BLaER1 treated with 17β-estradiol and CSF1 and Interleukin-3, amounts not matched to agents 10 nM and 100 nM (cell line): ENCODE data around the gene RAPGEF5.
A peak's percentile ranks its signal among the peaks of the same experiment; 100 is the strongest.

ENCODE experiments used
- H3K27ac ChIP-seq, 11 experiments: shearing (Covaris generic); formaldehyde crosslinking; 2 replicates each; pipeline ENCODE4 v1.8.1; 2022
- H3K27me3 ChIP-seq, 11 experiments: shearing (Covaris generic); formaldehyde crosslinking; 2 replicates each; pipeline ENCODE4 v1.8.1; 2022
- H3K36me3 ChIP-seq, 11 experiments: shearing (Covaris generic); formaldehyde crosslinking; 2 replicates each; pipeline ENCODE4 v1.8.1; 2022
- H3K4me1 ChIP-seq, 10 experiments: shearing (Covaris generic); formaldehyde crosslinking; 2 replicates each; pipeline ENCODE4 v1.8.1; 2022
- H3K4me2 ChIP-seq, 11 experiments: shearing (Covaris generic); formaldehyde crosslinking; 2 replicates each; pipeline ENCODE4 v1.8.1; 2022
- H3K4me3 ChIP-seq, 10 experiments: shearing (Covaris generic); formaldehyde crosslinking; 2 replicates each; pipeline ENCODE4 v1.8.1; 2022
- H3K9ac ChIP-seq, 11 experiments: shearing (Covaris generic); formaldehyde crosslinking; 2 replicates each; pipeline ENCODE4 v1.8.1; 2022
- H3K9me3 ChIP-seq, 11 experiments: shearing (Covaris generic); formaldehyde crosslinking; replicated peaks in 1 of 11; 2 replicates each; pipeline ENCODE4 v1.8.1; 2022
- H4K20me1 ChIP-seq, 11 experiments: shearing (Covaris generic); formaldehyde crosslinking; 2 replicates each; pipeline ENCODE4 v1.8.1; 2022
- Cebpa-rat ChIP-seq, 11 experiments: shearing (Covaris generic); IDR thresholded peaks; 2 replicates each; pipeline ENCODE4 v1.8.1; 2022

Gene RAPGEF5

GRCh38 chr7:22319424-22320403 lies 37.2 kb downstream of the RAPGEF5 start:
- Histone ChIP-seq H3K9ac (no peak overlapping the region), H4K20me1 (no peaks in the 10 kb centered on the region; a peak in 1 of 22 replicates), H3K27ac (no peak overlapping the region), H3K4me3 (no peak overlapping the region), H3K36me3 (peaks cover 0 to 29% (median 6%) of the 10 kb centered on the region in 11 experiments; a peak in 13 of 22 replicates), H3K4me1 (peaks cover 0 to 13% (median 7%) of the 10 kb centered on the region in 10 experiments; a peak in 11 of 20 replicates), H3K9me3 (no peaks in the 10 kb centered on the region), H3K27me3 (no peaks in the 10 kb centered on the region), H3K4me2 (peak overlapping the region in 6 of 11 experiments; percentile 26 to 60 (median 36); a peak in 9 of 22 replicates)
- TF ChIP-seq Cebpa-rat (IDR thresholded peaks at IDR 0.05), result no peak

DNA sequence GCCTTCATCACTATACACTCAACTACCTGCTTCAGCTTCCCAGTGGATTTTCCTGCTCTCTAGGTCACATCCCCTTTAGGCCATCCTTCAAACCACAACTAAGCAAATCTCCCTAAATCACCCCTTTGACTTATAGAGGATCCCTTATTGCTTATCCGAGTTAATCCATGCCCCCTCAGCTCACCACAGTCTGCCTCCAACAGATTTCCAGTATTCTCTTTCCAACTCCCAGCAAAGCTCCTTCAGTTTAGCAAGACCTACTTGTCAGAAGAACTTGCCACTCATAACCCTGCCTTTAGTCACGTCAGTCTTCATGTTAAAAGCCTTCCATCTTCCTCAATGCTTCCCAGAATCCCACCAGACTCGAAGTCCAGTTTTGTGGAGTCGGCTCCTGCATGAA lies 38.6 kb downstream of the RAPGEF5 start:
- H3K4me3 ChIP-seq, result no peak overlapping the region
- H3K27ac ChIP-seq, result peak overlapping the region in 1 of 11 experiments; percentile 15; a peak in 1 of 22 replicates
- TF ChIP-seq Cebpa-rat (IDR thresholded peaks at IDR 0.05), result no peak
- no peak overlapping the region for H3K9ac ChIP-seq
- no peaks in the 10 kb centered on the region for H3K27me3 ChIP-seq
- no peak overlapping the region for H3K4me2 ChIP-seq
- peaks cover 0 to 42% (median 17%) of the 10 kb centered on the region in 11 experiments; a peak in 13 of 22 replicates for H3K36me3 ChIP-seq
- no peaks in the 10 kb centered on the region for H3K9me3 ChIP-seq
- H4K20me1 ChIP-seq, result no peaks in the 10 kb centered on the region; a peak in 1 of 22 replicates
- H3K4me1 ChIP-seq, result peaks cover 0 to 13% (median 7%) of the 10 kb centered on the region in 10 experiments; a peak in 11 of 20 replicates

GRCh38 chr7:22317632-22318031 lies 39.3 kb downstream of the RAPGEF5 start:
- Histone ChIP-seq H3K36me3 (peaks cover 0 to 50% (median 25%) of the 10 kb centered on the region in 11 experiments; a peak in 13 of 22 replicates), H3K4me3 (no peak overlapping the region), H3K27me3 (no peaks in the 10 kb centered on the region), H3K9me3 (no peaks in the 10 kb centered on the region), H4K20me1 (no peaks in the 10 kb centered on the region; a peak in 1 of 22 replicates), H3K4me2 (no peak overlapping the region), H3K27ac (peak overlapping the region in 1 of 11 experiments; percentile 15; a peak in 1 of 22 replicates), H3K4me1 (peaks cover 0 to 13% (median 7%) of the 10 kb centered on the region in 10 experiments; a peak in 11 of 20 replicates), H3K9ac (no peak overlapping the region)
- no peak for TF ChIP-seq Cebpa-rat (IDR thresholded peaks at IDR 0.05)

GRCh38 chr7:22316914-22317313 lies 40.0 kb downstream of the RAPGEF5 start:
- no peak overlapping the region for H3K27ac ChIP-seq
- no peak overlapping the region for H3K4me2 ChIP-seq
- no peaks in the 10 kb centered on the region for H3K9me3 ChIP-seq
- peaks cover 0 to 13% (median 7%) of the 10 kb centered on the region in 10 experiments; a peak in 11 of 20 replicates for H3K4me1 ChIP-seq
- no peaks in the 10 kb centered on the region for H3K27me3 ChIP-seq
- no peak for TF ChIP-seq Cebpa-rat (IDR thresholded peaks at IDR 0.05)
- no peak overlapping the region for H3K4me3 ChIP-seq
- no peak overlapping the region for H3K9ac ChIP-seq
- H3K36me3 ChIP-seq, result peaks cover 0 to 57% (median 30%) of the 10 kb centered on the region in 11 experiments; a peak in 13 of 22 replicates
- no peaks in the 10 kb centered on the region; a peak in 1 of 22 replicates for H4K20me1 ChIP-seq

- Histone ChIP-seq H3K36me3 (peaks cover 5 to 91% (median 74%) of the 10 kb centered on the region in 11 experiments; a peak in 19 of 22 replicates), H4K20me1 (no peaks in the 10 kb centered on the region), H3K27ac (no peak overlapping the region), H3K9ac (no peak overlapping the region), H3K9me3 (peaks cover 16 to 44% (median 28%) of the 10 kb centered on the region in 11 experiments), H3K4me3 (no peak overlapping the region), H3K4me2 (no peak overlapping the region), H3K27me3 (no peaks in the 10 kb centered on the region), H3K4me1 (peaks cover 8 to 13% (median 10%) of the 10 kb centered on the region in 10 experiments; a peak in 19 of 20 replicates)
- TF ChIP-seq Cebpa-rat (IDR thresholded peaks at IDR 0.05), result no peak
Observed at GRCh38 chr7:22307816-22308215, 49.1 kb downstream of the RAPGEF5 start.

GRCh38 chr7:22305706-22306105 lies 51.2 kb downstream of the RAPGEF5 start:
- no peak for TF ChIP-seq Cebpa-rat (IDR thresholded peaks at IDR 0.05)
- no peak overlapping the region for H3K4me3 ChIP-seq
- H3K4me2 ChIP-seq, result no peak overlapping the region

GRCh38 chr7:22302951-22303423 lies 54.0 kb downstream of the RAPGEF5 start:
- H3K27ac ChIP-seq, result peak overlapping the region in 4 of 11 experiments; percentile 1 to 47 (median 32); a peak in 6 of 22 replicates
- no peak for TF ChIP-seq Cebpa-rat (IDR thresholded peaks at IDR 0.05)
- H4K20me1 ChIP-seq, result no peaks in the 10 kb centered on the region
- H3K27me3 ChIP-seq, result no peaks in the 10 kb centered on the region
- H3K9ac ChIP-seq, result no peak overlapping the region
- H3K4me2 ChIP-seq, result peak overlapping the region in 10 of 11 experiments; percentile 1 to 58 (median 45); a peak in 17 of 22 replicates
- H3K4me1 ChIP-seq, result peaks cover 13 to 19% (median 16%) of the 10 kb centered on the region in 10 experiments; a peak in 19 of 20 replicates
- H3K4me3 ChIP-seq, result no peak overlapping the region
- peaks cover 5 to 88% (median 62%) of the 10 kb centered on the region in 11 experiments; a peak in 19 of 22 replicates for H3K36me3 ChIP-seq
- H3K9me3 ChIP-seq, result peaks cover 16 to 51% (median 30%) of the 10 kb centered on the region in 11 experiments

More at GRCh38 chr7:22305706-22306105, 51.2 kb downstream of the RAPGEF5 start:
- H3K9ac ChIP-seq, result no peak overlapping the region
- H3K9me3 ChIP-seq, result peaks cover 16 to 56% (median 28%) of the 10 kb centered on the region in 11 experiments
- no peaks in the 10 kb centered on the region for H3K27me3 ChIP-seq
- H4K20me1 ChIP-seq, result no peaks in the 10 kb centered on the region
- no peak overlapping the region for H3K27ac ChIP-seq
- H3K4me1 ChIP-seq, result peaks cover 13 to 19% (median 16%) of the 10 kb centered on the region in 10 experiments; a peak in 19 of 20 replicates
- peaks cover 5 to 91% (median 77%) of the 10 kb centered on the region in 11 experiments; a peak in 19 of 22 replicates for H3K36me3 ChIP-seq

- peak overlapping the region in 9 of 11 experiments; percentile 11 to 58 (median 46); a peak in 10 of 22 replicates for H3K4me2 ChIP-seq
- H3K27me3 ChIP-seq, result no peaks in the 10 kb centered on the region
- peak overlapping the region in 5 of 11 experiments; percentile 25 to 61 (median 47); a peak in 9 of 22 replicates for H3K27ac ChIP-seq
- H3K4me3 ChIP-seq, result no peak overlapping the region
- H3K9ac ChIP-seq, result no peak overlapping the region
- peaks cover 13 to 19% (median 16%) of the 10 kb centered on the region in 10 experiments; a peak in 19 of 20 replicates for H3K4me1 ChIP-seq
- peaks cover under 1 to 87% (median 56%) of the 10 kb centered on the region in 11 experiments; a peak in 19 of 22 replicates for H3K36me3 ChIP-seq
- peaks cover 16 to 43% (median 25%) of the 10 kb centered on the region in 11 experiments for H3K9me3 ChIP-seq
- no peaks in the 10 kb centered on the region for H4K20me1 ChIP-seq
- no peak for TF ChIP-seq Cebpa-rat (IDR thresholded peaks at IDR 0.05)
Observed at GRCh38 chr7:22302193-22302592, 54.8 kb downstream of the RAPGEF5 start.
